ENCODE data around the gene FANCG.

The FANCG gene

DNA sequence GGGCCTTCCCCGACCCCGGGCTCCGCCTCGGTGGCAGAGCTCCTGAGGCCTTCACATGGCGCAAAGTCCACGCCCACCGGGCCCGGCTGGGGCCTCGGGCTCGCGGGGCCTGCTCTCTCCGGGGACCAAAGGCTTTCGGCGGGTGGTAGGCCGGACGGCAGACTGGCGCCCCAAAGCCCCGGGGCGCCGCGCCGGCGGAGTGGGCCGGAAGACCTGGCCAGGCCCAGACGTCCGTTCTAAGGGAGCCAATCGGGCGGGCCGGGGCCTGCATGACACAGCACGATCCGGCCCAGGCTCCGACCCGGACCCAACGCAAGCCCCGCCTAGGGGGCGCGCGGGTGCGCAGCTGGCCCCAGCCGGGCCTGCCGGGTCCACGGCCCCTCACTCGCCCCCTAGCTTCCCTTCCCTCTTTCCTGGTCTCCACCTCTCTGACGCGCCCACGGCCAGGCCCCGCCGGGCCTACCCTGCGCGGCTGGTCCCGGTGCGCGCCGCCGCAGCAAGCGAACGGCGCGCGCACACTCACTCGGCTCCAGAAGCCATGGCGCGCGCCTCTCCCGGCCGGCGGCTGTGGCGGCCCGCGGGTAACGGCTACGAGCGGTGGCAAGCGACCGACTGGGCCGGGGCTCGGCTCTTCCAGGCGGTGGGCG lies 7.8 kb downstream of the FANCG start:
- FAIRE-seq (no peak), DNase-seq (ENCODE audit: insufficient read length, low spot score) (peak; percentile 51)
- TF ChIP-seq, protein P1, sequence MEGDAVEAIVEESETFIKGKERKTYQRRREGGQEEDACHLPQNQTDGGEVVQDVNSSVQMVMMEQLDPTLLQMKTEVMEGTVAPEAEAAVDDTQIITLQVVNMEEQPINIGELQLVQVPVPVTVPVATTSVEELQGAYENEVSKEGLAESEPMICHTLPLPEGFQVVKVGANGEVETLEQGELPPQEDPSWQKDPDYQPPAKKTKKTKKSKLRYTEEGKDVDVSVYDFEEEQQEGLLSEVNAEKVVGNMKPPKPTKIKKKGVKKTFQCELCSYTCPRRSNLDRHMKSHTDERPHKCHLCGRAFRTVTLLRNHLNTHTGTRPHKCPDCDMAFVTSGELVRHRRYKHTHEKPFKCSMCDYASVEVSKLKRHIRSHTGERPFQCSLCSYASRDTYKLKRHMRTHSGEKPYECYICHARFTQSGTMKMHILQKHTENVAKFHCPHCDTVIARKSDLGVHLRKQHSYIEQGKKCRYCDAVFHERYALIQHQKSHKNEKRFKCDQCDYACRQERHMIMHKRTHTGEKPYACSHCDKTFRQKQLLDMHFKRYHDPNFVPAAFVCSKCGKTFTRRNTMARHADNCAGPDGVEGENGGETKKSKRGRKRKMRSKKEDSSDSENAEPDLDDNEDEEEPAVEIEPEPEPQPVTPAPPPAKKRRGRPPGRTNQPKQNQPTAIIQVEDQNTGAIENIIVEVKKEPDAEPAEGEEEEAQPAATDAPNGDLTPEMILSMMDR (IDR thresholded peaks at IDR 0.05; ENCODE audit: insufficient read depth, missing control alignments), result peak; percentile 34

DNA sequence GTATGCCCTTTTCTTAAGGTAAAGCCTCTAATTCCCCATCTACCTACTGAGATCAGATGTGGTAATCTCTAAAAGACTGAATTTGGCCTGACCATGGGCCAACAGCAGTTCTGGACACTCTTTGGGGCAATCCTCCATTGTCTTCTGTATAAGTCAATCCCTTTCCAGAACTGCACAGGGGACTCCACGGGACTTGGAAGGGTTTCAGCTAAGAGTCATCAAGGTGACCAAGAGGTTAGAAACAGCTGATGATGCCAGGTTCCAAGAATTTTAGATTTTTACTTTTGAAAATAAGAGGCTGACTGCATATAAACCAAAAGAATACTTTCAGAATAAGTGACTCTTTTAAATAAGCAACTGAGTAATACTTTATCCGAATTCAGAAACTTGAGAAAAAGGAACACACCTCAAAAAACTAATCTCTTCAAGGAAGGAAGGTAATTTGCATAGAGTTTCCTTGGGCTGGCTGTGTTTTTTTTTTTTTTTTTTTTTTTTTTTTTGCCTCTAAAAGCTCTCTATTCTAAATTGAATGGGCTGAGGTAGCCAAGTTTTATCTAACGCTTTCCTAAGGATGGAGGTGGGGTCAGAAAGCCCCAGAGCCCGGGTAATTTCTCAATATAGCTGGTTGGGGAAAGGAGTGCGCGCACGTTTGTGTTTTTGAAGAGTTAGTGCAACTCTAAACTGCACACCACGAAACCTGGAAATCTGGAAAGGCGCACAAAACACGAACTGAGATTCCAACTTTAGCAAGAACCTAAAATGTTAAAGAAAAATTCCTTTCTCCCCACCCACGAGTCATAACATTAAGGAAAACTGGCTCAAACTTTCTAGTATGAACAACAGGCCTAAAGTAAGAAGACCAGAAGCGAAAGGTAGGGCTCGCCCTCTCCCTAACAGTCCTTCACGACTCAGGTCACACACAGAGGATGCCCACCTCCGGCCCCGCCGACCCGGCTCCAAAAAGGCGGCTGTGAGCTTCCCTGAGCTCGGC lies 8.6 kb downstream of the FANCG start:
- DNase-seq (ENCODE audit: insufficient read length, low spot score) (no peak), FAIRE-seq (no peak)
- TF ChIP-seq, protein P1 (IDR thresholded peaks at IDR 0.05; ENCODE audit: insufficient read depth, missing control alignments), result no peak

DNA sequence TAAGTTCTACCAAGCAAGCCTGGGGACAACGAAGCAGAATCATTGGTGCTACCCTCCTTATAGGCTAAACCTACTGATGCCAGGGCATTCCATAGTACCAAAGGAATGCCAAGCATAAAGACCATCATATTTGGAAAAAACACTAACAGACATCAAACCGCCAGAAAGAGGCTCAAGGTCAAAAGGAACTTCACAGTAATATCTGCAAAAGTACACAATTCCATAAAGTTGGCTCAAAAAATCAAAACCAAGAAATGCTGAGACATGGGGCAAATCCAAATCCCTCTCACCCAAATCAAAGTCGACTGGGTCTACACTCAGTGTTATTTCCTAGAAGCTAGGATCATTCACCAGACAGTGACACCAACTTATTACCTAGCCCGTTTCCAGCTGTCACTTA lies 10.7 kb downstream of the FANCG start:
- TF ChIP-seq, protein P1 (IDR thresholded peaks at IDR 0.05; ENCODE audit: insufficient read depth, missing control alignments), result no peak
- DNase-seq (ENCODE audit: insufficient read length, low spot score) (no peak), FAIRE-seq (no peak)

DNA sequence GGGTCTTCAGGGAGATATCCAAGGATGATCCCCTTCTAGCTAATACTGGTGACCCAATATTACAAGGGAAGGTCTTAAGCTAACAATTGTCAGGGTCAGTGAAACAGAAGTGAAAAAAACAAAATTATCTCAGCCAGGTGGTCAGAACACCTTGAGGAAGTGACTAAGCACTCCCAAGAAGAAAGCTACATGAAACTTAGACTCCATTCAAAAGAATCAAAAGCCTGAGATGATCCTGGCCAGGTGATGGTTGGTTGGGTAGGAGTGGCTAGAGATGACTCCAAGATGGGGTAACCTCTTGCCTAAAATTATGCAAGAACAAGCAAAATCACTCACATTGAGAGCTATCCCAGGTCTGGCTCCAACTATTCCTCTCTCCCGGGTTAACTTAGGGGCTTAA lies 12.7 kb downstream of the FANCG start:
- DNase-seq (ENCODE audit: insufficient read length, low spot score) (no peak), FAIRE-seq (no peak)
- TF ChIP-seq, protein P1 (IDR thresholded peaks at IDR 0.05; ENCODE audit: insufficient read depth, missing control alignments), result no peak

DNA sequence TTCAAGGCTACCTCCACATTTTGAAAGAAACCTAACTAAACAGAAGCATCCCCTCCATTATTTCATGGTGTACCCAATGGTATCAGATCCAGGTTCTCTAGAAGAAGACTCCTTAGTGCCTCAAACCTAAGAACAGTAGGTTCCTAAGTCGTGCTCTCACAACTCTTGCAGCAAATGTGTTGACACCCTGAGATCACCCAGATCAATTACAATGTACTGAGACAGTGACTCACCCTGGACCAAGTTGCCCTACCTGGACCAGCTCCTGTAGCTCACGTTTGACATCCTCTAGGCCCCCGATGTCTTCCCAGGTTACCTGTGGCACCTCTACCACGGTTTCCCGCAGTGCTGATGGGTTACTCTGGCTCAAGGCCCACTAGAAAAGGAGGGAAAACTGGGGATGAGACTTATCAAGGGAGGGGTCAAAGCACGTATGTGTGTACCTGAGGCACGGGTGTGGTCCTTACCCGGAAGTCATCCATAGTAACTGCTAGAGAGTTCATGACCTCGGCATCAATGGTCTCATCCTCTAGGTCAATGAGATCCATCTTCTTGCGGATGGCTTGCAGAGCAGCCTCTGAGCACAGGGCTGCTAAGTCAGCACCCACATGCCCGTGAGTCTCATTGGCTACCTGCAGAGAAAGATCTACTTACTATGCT lies 19.1 kb downstream of the FANCG start:
- DNase-seq (ENCODE audit: insufficient read length, low spot score), result no peak
- TF ChIP-seq, protein P1 (IDR thresholded peaks at IDR 0.05; ENCODE audit: insufficient read depth, missing control alignments), result no peak
- FAIRE-seq, result no peak

DNA sequence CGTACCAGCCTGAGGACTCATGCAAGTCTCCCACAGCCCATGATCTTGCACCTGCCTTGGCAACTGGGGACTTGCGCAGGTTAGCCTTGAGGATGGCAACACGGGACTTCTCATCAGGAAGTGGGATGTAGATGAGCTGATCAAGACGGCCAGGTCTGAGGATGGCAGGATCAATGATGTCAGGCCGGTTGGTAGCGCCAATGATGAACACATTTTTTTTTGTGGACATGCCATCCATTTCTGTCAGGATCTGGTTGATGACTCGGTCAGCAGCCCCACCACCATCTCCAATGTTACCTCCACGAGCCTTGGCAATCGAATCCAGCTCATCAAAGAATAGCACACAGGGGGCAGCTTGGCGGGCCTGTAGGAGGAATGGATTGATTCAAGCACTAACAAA lies 20.3 kb downstream of the FANCG start:
- FAIRE-seq (no peak), DNase-seq (ENCODE audit: insufficient read length, low spot score) (no peak)
- TF ChIP-seq, protein P1 (IDR thresholded peaks at IDR 0.05; ENCODE audit: insufficient read depth, missing control alignments), result no peak

All from D721Med (cell line).